ENCODE measurements around the gene ZBTB8B. TPM values are rescaled to one million over a fixed set of nuclear protein-coding genes. Genes with fewer than 3 reads are reported as not detected.

Gene ZBTB8B
- total RNA-seq, 1 donor from 2014 or later: 0.08 TPM

- Mint-ChIP-seq H3K9me3 (ENCODE audit: unreplicated experiment) (no peaks in the 10 kb centered on the region), H3K27ac (ENCODE audit: unreplicated experiment) (no peak overlapping the region), H3K4me3 (ENCODE audit: unreplicated experiment) (peak overlapping the region; percentile 73), H3K4me1 (ENCODE audit: unreplicated experiment) (peaks cover 25% of the 10 kb centered on the region), H3K27me3 (ENCODE audit: unreplicated experiment) (no peaks in the 10 kb centered on the region), H3K36me3 (ENCODE audit: unreplicated experiment) (no peaks in the 10 kb centered on the region)
- no peak for DNase-seq (ENCODE audit: extremely low spot score, unreplicated experiment)
- TF ChIP-seq CTCF (IDR thresholded peaks at IDR 0.05): no peak
Measured at GRCh38 chr1:32498751-32499150, 33.9 kb downstream of the ZBTB8B start.

- Mint-ChIP-seq H3K36me3 (ENCODE audit: unreplicated experiment) (no peaks in the 10 kb centered on the region), H3K27ac (ENCODE audit: unreplicated experiment) (peak overlapping the region; percentile 89), H3K9me3 (ENCODE audit: unreplicated experiment) (no peaks in the 10 kb centered on the region), H3K4me1 (ENCODE audit: unreplicated experiment) (peaks cover 22% of the 10 kb centered on the region), H3K4me3 (ENCODE audit: unreplicated experiment) (peak overlapping the region; percentile 73), H3K27me3 (ENCODE audit: unreplicated experiment) (no peaks in the 10 kb centered on the region)
- peak; percentile 86 for DNase-seq (ENCODE audit: extremely low spot score, unreplicated experiment)
- TF ChIP-seq CTCF (IDR thresholded peaks at IDR 0.05): peak; percentile 42
Measured at GRCh38 chr1:32500387-32501209, 35.7 kb downstream of the ZBTB8B start.

DNA sequence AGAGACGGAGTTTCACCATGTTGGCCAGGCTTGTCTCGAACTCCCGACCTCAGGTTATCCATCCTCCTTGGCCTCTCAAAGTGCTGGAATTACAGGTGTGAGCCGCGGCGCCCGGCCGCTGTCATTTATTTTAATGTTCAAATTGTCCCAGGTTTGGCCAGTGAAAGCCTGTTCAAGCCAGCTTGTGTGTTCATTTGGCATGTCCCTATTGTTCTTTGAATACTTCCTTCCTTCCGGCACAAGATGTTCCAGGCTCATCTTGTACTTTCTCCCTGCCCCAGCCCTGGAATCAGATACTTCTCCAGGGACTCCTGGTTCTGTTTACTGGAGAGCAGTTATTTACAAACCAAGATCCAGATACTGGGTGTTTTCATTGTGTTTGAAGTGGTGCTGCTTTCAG lies 37.0 kb downstream of the ZBTB8B start:
- peaks cover 16% of the 10 kb centered on the region for H3K4me1 Mint-ChIP-seq (ENCODE audit: unreplicated experiment)
- DNase-seq (ENCODE audit: extremely low spot score, unreplicated experiment): no peak
- TF ChIP-seq CTCF (IDR thresholded peaks at IDR 0.05): no peak
- H3K4me3 Mint-ChIP-seq (ENCODE audit: unreplicated experiment): no peak overlapping the region
- H3K27ac Mint-ChIP-seq (ENCODE audit: unreplicated experiment): no peak overlapping the region
- H3K9me3 Mint-ChIP-seq (ENCODE audit: unreplicated experiment): no peaks in the 10 kb centered on the region
- no peaks in the 10 kb centered on the region for H3K27me3 Mint-ChIP-seq (ENCODE audit: unreplicated experiment)
- H3K36me3 Mint-ChIP-seq (ENCODE audit: unreplicated experiment): no peaks in the 10 kb centered on the region

GRCh38 chr1:32503153-32503552 lies 38.3 kb downstream of the ZBTB8B start:
- H3K9me3 Mint-ChIP-seq (ENCODE audit: unreplicated experiment): no peaks in the 10 kb centered on the region
- H3K36me3 Mint-ChIP-seq (ENCODE audit: unreplicated experiment): no peaks in the 10 kb centered on the region
- no peak for TF ChIP-seq CTCF (IDR thresholded peaks at IDR 0.05)
- no peak for DNase-seq (ENCODE audit: extremely low spot score, unreplicated experiment)
- H3K27me3 Mint-ChIP-seq (ENCODE audit: unreplicated experiment): no peaks in the 10 kb centered on the region
- H3K4me1 Mint-ChIP-seq (ENCODE audit: unreplicated experiment): peaks cover 16% of the 10 kb centered on the region
- H3K4me3 Mint-ChIP-seq (ENCODE audit: unreplicated experiment): no peak overlapping the region
- H3K27ac Mint-ChIP-seq (ENCODE audit: unreplicated experiment): no peak overlapping the region

DNA sequence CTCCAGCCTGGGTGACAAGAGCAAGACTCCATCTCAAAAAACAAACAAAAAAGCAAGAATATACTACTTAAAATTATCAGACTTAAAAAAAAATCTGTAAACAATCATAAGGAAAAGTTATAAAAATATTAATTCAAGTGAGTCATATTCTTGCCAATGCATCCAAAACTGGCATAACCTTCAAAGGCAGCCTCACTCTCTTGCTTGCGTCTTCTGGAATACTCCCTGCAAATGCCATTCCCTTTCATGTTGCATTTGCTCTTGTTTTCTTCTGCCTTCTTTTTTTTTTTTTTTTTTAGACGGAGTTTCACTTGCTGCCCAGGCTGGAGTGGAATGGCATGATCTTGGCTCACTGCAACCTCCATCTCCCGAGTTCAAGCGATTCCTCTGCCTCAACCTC lies 42.1 kb downstream of the ZBTB8B start:
- no peaks in the 10 kb centered on the region for H3K9me3 Mint-ChIP-seq (ENCODE audit: unreplicated experiment)
- H3K27me3 Mint-ChIP-seq (ENCODE audit: unreplicated experiment): no peaks in the 10 kb centered on the region
- no peak for TF ChIP-seq CTCF (IDR thresholded peaks at IDR 0.05)
- H3K36me3 Mint-ChIP-seq (ENCODE audit: unreplicated experiment): no peaks in the 10 kb centered on the region
- no peak for DNase-seq (ENCODE audit: extremely low spot score, unreplicated experiment)
- H3K27ac Mint-ChIP-seq (ENCODE audit: unreplicated experiment): no peak overlapping the region
- H3K4me3 Mint-ChIP-seq (ENCODE audit: unreplicated experiment): no peak overlapping the region
- H3K4me1 Mint-ChIP-seq (ENCODE audit: unreplicated experiment): peaks cover 3% of the 10 kb centered on the region

Measured in osteocyte (in vitro differentiated cells).